ENCODE measurements around the gene VRK3.
"Not testable (repeated sequence)": the region's sequence is repeated elsewhere in the genome, so short reads cannot be mapped to it uniquely, and the experiment has no call there.

DNA sequence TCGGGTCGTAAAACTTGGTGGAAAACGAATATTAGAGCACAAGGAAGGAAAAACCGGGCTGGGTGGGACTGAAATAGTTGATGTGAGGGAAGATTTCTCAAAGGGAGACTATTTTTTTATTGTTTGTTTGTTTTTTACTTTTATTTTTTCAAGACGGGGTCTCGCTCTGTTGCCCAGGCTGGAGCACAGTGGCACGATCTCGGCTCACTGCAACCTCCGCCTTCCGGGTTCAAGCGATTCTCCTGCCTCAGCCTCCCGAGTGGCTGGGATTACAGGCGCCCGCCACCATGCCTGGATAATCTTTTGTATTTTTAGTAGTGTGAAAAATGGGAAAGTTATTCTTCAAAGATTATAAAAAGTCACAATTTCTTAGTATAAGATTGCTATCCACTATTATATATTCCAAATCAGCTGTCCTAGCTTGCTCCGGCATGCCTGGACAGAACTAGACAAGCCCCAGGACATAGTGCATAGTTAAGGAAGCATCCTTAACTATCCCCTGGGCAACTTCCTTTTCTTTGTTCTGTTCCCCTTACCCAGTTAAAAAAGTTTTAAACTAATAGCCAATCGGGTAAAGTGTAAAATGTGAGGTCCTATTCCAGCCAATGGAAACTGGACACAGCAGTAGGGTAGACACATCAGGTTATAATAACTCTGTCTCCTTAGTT lies 26.2 kb upstream of the VRK3 start:
- TF ChIP-seq, protein P1, sequence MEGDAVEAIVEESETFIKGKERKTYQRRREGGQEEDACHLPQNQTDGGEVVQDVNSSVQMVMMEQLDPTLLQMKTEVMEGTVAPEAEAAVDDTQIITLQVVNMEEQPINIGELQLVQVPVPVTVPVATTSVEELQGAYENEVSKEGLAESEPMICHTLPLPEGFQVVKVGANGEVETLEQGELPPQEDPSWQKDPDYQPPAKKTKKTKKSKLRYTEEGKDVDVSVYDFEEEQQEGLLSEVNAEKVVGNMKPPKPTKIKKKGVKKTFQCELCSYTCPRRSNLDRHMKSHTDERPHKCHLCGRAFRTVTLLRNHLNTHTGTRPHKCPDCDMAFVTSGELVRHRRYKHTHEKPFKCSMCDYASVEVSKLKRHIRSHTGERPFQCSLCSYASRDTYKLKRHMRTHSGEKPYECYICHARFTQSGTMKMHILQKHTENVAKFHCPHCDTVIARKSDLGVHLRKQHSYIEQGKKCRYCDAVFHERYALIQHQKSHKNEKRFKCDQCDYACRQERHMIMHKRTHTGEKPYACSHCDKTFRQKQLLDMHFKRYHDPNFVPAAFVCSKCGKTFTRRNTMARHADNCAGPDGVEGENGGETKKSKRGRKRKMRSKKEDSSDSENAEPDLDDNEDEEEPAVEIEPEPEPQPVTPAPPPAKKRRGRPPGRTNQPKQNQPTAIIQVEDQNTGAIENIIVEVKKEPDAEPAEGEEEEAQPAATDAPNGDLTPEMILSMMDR (conservative IDR thresholded peaks at IDR 0.05; ENCODE audit: low read depth, low read length), result not testable (repeated sequence)
- not testable (repeated sequence) for TF ChIP-seq EZH2 (IDR thresholded peaks at IDR 0.05; ENCODE audit: borderline replicate concordance, low read depth, low read length, poor library complexity, severe bottlenecking)

Measured in A673 (cell line).